MCF 10A (cell line): ENCODE data around the gene MYO7B. TPM values are rescaled to one million over a fixed set of nuclear protein-coding genes. Genes with fewer than 3 reads are reported as not detected.
A peak's percentile ranks its signal among the peaks of the same experiment; 100 is the strongest.

Source experiments
- BruUV-seq: library from RNA; stranded (reverse); fragments of 400-500 nt; replicated peaks from 2 replicates; lab custom pipeline; 2021; lab: Mats Ljungman, UMichigan
- CTCF ChIA-PET: fragments of 300-600 bp; sonication (Branson Sonifier 250); formaldehyde crosslinking; extraction: SDS; loops from one replicate; lab custom pipeline; 2021; ENCODE audit warnings: antibody characterized with exemption, inconsistent platforms; lab: Yijun Ruan, JAX
- POLR2A ChIA-PET: fragments of 300-600, 350-650 bp; sonication (Branson Sonifier 250); formaldehyde crosslinking; extraction: SDS; loops from one replicate; lab custom pipeline; 2020; ENCODE audit warnings: antibody characterized with exemption, inconsistent platforms; lab: Yijun Ruan, JAX
- DNase-seq: peaks from one replicate; pipeline ENCODE4 v3.0.0-alpha.2; 2018; ENCODE audit not compliant: unreplicated experiment
- H3K27ac Mint-ChIP-seq: one replicate; pipeline ENCODE4 v1.8.0; 2022; ENCODE audit warnings: mild to moderate bottlenecking, low read depth, mixed read lengths; ENCODE audit not compliant: unreplicated experiment
- H3K27me3 Mint-ChIP-seq: one replicate; pipeline ENCODE4 v1.8.0; 2022; ENCODE audit warnings: mixed read lengths; ENCODE audit not compliant: insufficient read depth, unreplicated experiment
- H3K36me3 Mint-ChIP-seq: one replicate; pipeline ENCODE4 v1.8.0; 2022; ENCODE audit warnings: mild to moderate bottlenecking, moderate library complexity, mixed read lengths; ENCODE audit not compliant: insufficient read depth, unreplicated experiment
- H3K4me1 Mint-ChIP-seq: one replicate; pipeline ENCODE4 v1.8.0; 2022; ENCODE audit warnings: mixed read lengths; ENCODE audit not compliant: insufficient read depth, unreplicated experiment
- H3K4me3 Mint-ChIP-seq: one replicate; pipeline ENCODE4 v1.8.0; 2022; ENCODE audit warnings: mild to moderate bottlenecking, moderate library complexity, mixed read lengths; ENCODE audit not compliant: unreplicated experiment
- H3K9me3 Mint-ChIP-seq: one replicate; pipeline ENCODE4 v1.8.0; 2022; ENCODE audit warnings: mixed read lengths; ENCODE audit not compliant: unreplicated experiment
- CTCF ChIP-seq: fragments of 200-600 bp; IDR thresholded peaks from one replicate; pipeline ENCODE4 v1.8.0; 2022; ENCODE audit warnings: antibody characterized with exemption, mild to moderate bottlenecking; ENCODE audit not compliant: unreplicated experiment
- intact Hi-C: fragments of 100-400 bp; cut with micrococcal nuclease; formaldehyde crosslinking; loops from 2 replicates; pipeline ENCODE4 v1.14.1; 2022
- total RNA-seq: library from RNA; stranded (reverse); gene quantifications from 2 replicates; pipeline ENCODE4 v1.2.3, GENCODE V29; 2022

Gene MYO7B
- total RNA-seq, 1 experiment from 2014 or later, result not detected

GRCh38 chr2:127575185-127575765 is 39.8 kb downstream of the MYO7B start:
- DNase-seq, result no peak
- Mint-ChIP-seq H3K36me3 (no peaks in the 10 kb centered on the region), H3K4me1 (peaks cover 18% of the 10 kb centered on the region), H3K4me3 (no peak overlapping the region), H3K27me3 (no peaks in the 10 kb centered on the region), H3K9me3 (no peaks in the 10 kb centered on the region), H3K27ac (no peak overlapping the region)
- POLR2A ChIA-PET, result interaction anchor here (1.9 kb wide), 1 partner anchor 49 kb away, joined by 9 read pairs; the partner anchor contains the start of gene IWS1
- no peak for TF ChIP-seq CTCF
- CTCF ChIA-PET, result interaction anchor here (0.6 to 2.0 kb wide), 3 partner anchors 12 to 75 kb away, joined by 3 to 7 read pairs (median 4); no protein-coding TSS in a partner anchor
- intact Hi-C loops, result no loop called here
- BruUV-seq, result no TSS peak

DNA sequence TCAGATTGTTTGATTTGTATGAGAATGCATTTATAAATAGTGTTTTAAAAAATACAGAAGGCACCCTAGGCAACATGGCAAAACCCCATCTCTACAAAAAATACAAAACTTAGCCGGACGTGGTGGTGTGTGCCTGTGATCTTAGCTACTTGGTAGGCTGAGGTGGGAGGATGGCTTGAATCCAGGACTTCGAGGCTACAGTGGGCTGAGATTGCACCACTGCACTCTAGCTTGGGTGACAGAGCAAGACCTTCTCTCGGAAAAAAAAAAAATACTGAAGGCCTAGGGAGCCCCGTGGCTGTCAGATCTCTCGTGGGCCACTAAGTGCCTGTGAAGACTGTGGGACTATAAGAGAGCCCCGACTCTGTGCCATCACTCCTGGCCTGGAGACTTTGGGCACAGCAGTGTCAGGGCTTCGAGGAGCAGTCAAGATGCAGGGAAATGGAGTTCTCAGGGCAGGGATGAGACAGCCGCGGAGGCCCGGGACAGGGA is 40.5 kb downstream of the MYO7B start:
- Mint-ChIP-seq H3K4me3 (no peak overlapping the region), H3K27ac (no peak overlapping the region), H3K4me1 (peaks cover 12% of the 10 kb centered on the region), H3K36me3 (no peaks in the 10 kb centered on the region), H3K27me3 (no peaks in the 10 kb centered on the region), H3K9me3 (no peaks in the 10 kb centered on the region)
- POLR2A ChIA-PET, result interaction anchor here (1.3 to 1.9 kb wide), 2 partner anchors 9 to 50 kb away, joined by 3 to 9 read pairs; partner anchors contain the start of gene IWS1
- DNase-seq, result no peak
- no TSS peak for BruUV-seq
- no peak for TF ChIP-seq CTCF
- intact Hi-C loops, result no loop called here
- CTCF ChIA-PET, result interaction anchor here (0.6 to 0.7 kb wide), 2 partner anchors 13 to 19 kb away, joined by 3 to 4 read pairs; no protein-coding TSS in a partner anchor

GRCh38 chr2:127576433-127577207 is 41.1 kb downstream of the MYO7B start:
- H3K4me3 Mint-ChIP-seq, result no peak overlapping the region
- H3K27me3 Mint-ChIP-seq, result no peaks in the 10 kb centered on the region
- H3K27ac Mint-ChIP-seq, result no peak overlapping the region
- H3K9me3 Mint-ChIP-seq, result no peaks in the 10 kb centered on the region
- ChIA-PET POLR2A (interaction anchor here (1.3 to 1.9 kb wide), 2 partner anchors 9 to 50 kb away, joined by 3 to 9 read pairs; partner anchors contain the start of gene IWS1), CTCF (interaction anchor here (0.5 kb wide), 1 partner anchor 93 kb away, joined by 6 read pairs; no protein-coding TSS in a partner anchor)
- no peak for TF ChIP-seq CTCF
- no peaks in the 10 kb centered on the region for H3K36me3 Mint-ChIP-seq
- BruUV-seq, result no TSS peak
- intact Hi-C loops, result no loop called here
- peaks cover 12% of the 10 kb centered on the region for H3K4me1 Mint-ChIP-seq
- DNase-seq, result peak; percentile 63

GRCh38 chr2:127577208-127577475 is 41.7 kb downstream of the MYO7B start:
- no TSS peak for BruUV-seq

More at GRCh38 chr2:127577208-127577475, 41.7 kb downstream of the MYO7B start:
- Mint-ChIP-seq H3K4me3 (no peak overlapping the region), H3K9me3 (no peaks in the 10 kb centered on the region), H3K4me1 (peaks cover 12% of the 10 kb centered on the region), H3K27me3 (no peaks in the 10 kb centered on the region), H3K27ac (no peak overlapping the region), H3K36me3 (no peaks in the 10 kb centered on the region)
- intact Hi-C loops, result no loop called here
- DNase-seq, result no peak
- TF ChIP-seq CTCF, result no peak
- ChIA-PET CTCF (interaction anchor here (0.5 to 0.7 kb wide), 2 partner anchors 93 to 378 kb away, joined by 3 to 6 read pairs; no protein-coding TSS in a partner anchor), POLR2A (no interaction called here)
